Measurements from ENCODE around the gene KRT83.
"Not testable (repeated sequence)": the region's sequence is repeated elsewhere in the genome, so short reads cannot be mapped to it uniquely, and the experiment has no call there.

The KRT83 gene

GRCh38 chr12:52317468-52318052 lies 3.6 kb downstream of the KRT83 start:
- no peak for TF ChIP-seq CTCF (conservative IDR thresholded peaks at IDR 0.05; ENCODE audit: low read depth, low read length)
- DNase-seq (ENCODE audit: low read depth), result no peak

DNA sequence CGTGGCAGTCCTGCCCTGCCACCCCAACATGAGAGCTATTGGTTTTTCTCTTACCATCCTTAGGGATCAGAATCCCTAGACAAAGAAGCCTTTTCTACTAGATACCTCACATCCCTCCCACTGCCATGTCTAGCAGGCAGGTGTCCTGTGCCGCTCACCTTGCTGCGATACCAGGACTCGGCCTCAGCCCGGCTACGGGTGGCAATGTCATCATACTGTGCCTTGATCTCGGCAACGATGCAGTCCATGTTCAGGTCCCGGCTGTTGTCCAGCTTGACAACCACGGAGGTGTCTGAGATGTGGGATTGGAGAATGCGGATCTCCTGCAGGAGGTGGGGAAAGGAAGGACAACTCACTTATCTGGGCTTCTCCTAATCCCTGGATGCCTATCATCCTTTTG lies 4.5 kb downstream of the KRT83 start:
- H3K4me3 ChIP-seq (ENCODE audit: low read length), result no peak overlapping the region
- TF ChIP-seq CTCF (conservative IDR thresholded peaks at IDR 0.05; ENCODE audit: low read depth, low read length), result no peak
- DNase-seq (ENCODE audit: low read depth), result no peak

More at GRCh38 chr12:52317468-52318052, 3.6 kb downstream of the KRT83 start:
- H3K4me3 ChIP-seq (ENCODE audit: low read length), result no peak overlapping the region

DNA sequence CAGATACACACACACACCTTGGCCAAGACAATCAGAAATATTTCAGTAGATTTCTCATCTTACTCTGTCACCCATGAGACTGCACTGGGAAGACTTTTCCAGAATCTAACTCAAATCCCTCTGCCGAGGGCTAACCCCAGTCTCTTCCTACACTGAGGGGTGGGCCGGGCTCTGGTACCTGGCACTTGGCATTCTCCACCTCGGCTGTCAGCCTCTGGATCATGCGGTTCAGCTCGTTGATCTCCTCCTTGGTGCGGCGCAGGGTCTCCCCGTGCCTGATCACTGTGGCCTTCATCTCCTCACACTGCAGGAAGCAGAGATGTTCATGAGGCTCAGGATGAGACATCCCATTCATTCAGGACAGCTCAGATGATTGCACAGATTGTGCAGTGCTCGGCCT lies 4.9 kb downstream of the KRT83 start:
- no peak for DNase-seq (ENCODE audit: low read depth)
- no peak overlapping the region for H3K4me3 ChIP-seq (ENCODE audit: low read length)
- TF ChIP-seq CTCF (conservative IDR thresholded peaks at IDR 0.05; ENCODE audit: low read depth, low read length), result no peak

DNA sequence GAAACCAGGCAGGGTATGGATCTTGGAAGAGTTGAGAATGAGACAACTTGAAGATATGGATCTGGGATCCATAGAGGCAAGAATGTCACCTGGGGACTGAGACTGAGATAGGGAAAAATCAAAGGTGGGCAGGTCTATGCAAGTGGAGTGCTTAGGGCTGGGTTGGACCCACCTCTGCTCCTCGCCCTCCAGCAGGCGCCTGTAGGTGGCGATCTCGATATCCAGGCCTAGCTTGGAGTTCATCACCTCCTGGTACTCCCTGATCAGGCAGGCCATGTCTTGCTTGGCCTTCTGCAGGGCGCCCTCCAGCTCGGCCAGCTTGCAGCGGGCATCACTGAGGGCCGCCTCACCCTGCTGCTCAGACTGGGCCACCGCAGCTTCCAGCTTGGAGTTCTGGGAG lies 5.5 kb downstream of the KRT83 start:
- not testable (repeated sequence) for H3K4me3 ChIP-seq (ENCODE audit: low read length); DNase-seq (ENCODE audit: low read depth)
- TF ChIP-seq CTCF (conservative IDR thresholded peaks at IDR 0.05; ENCODE audit: low read depth, low read length), result peak; percentile 58

GRCh38 chr12:52314511-52314910 lies 6.7 kb downstream of the KRT83 start:
- H3K4me3 ChIP-seq (ENCODE audit: low read length), result no peak overlapping the region
- no peak for DNase-seq (ENCODE audit: low read depth)
- no peak for TF ChIP-seq CTCF (conservative IDR thresholded peaks at IDR 0.05; ENCODE audit: low read depth, low read length)

DNA sequence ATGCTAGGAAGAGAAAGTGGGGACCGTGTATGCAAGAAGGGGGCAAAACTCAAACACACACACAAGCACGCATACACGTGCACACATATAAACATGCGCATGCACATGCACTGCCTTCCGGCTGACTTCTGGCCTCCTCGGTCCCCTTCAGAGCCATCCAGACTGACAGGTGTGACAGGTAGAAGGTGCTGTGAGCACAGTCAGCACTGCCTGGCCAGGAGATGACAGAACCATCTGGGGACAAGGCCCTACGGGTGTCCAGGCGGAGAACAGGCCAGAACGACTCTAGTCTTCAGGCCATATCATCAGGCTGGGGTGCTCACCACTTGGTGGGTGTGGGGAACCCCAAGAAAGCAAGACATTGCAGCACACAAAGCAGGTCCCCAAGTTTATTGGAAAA lies 7.3 kb downstream of the KRT83 start:
- DNase-seq (ENCODE audit: low read depth), result no peak
- no peak overlapping the region for H3K4me3 ChIP-seq (ENCODE audit: low read length)

More for the DNA sequence above, 7.3 kb downstream of the KRT83 start:
- no peak for TF ChIP-seq CTCF (conservative IDR thresholded peaks at IDR 0.05; ENCODE audit: low read depth, low read length)

Data from retinal pigment epithelial cell (primary cell).